GM23338 (cell line): Measurements from ENCODE around the gene CCDC138. TPM values are rescaled to one million over a fixed set of nuclear protein-coding genes. Genes with fewer than 3 reads are reported as not detected.

Experiments used
- ATAC-seq: fragments of 200-7000 bp; cut with Tn5 transposase; 3 replicates; pipeline ENCODE4 v1.9.1; 2020
- DNase-seq: peaks from one replicate; pipeline ENCODE4 v3.0.0-alpha.2; 2015; ENCODE audit warnings: low spot score
- H2AFZ ChIP-seq: fragments of 200-600 bp; sonication (generic); 2 replicates; pipeline ENCODE4 v1.8.0; 2016; ENCODE audit warnings: antibody characterized with exemption, mild to moderate bottlenecking, moderate library complexity
- H3F3A ChIP-seq: fragments of 200-600 bp; sonication (generic); replicated peaks from 2 replicates; pipeline ENCODE4 v1.8.0; 2017; ENCODE audit warnings: antibody characterized with exemption, mixed run types, low read depth
- H3K27ac ChIP-seq: fragments of 200-600 bp; sonication (generic); 2 replicates; pipeline ENCODE4 v1.6.1; 2016; ENCODE audit warnings: low read depth
- H3K27me3 ChIP-seq: fragments of 200-600 bp; sonication (generic); 2 replicates; pipeline ENCODE4 v1.8.0; 2016; ENCODE audit warnings: mild to moderate bottlenecking, mixed run types, moderate library complexity; ENCODE audit not compliant: insufficient read depth
- H3K36me3 ChIP-seq: fragments of 200-600 bp; sonication (generic); 2 replicates; pipeline ENCODE4 v1.8.0; 2016; ENCODE audit warnings: mild to moderate bottlenecking; ENCODE audit not compliant: insufficient read depth
- H3K4me1 ChIP-seq: fragments of 200-600 bp; sonication (generic); 2 replicates; pipeline ENCODE4 v1.8.0; 2016; ENCODE audit warnings: mild to moderate bottlenecking, moderate library complexity; ENCODE audit not compliant: insufficient read depth
- H3K4me2 ChIP-seq: fragments of 200-600 bp; sonication (generic); 2 replicates; pipeline ENCODE4 v1.7.1; 2017; ENCODE audit warnings: mixed run types
- H3K4me3 ChIP-seq: fragments of 200-600 bp; sonication (generic); 2 replicates; pipeline ENCODE4 v1.6.1; 2016; ENCODE audit warnings: mixed run types
- H3K79me2 ChIP-seq: fragments of 200-600 bp; sonication (generic); replicated peaks from 2 replicates; pipeline ENCODE4 v1.8.0; 2017; ENCODE audit warnings: mild to moderate bottlenecking; ENCODE audit not compliant: insufficient read depth
- H3K9me2 ChIP-seq: fragments of 200-600 bp; sonication (generic); 2 replicates; pipeline ENCODE4 v1.8.0; 2017; ENCODE audit not compliant: insufficient read depth
- H4K20me1 ChIP-seq: fragments of 200-600 bp; sonication (generic); replicated peaks from 2 replicates; pipeline ENCODE4 v1.8.0; 2017; ENCODE audit warnings: mild to moderate bottlenecking; ENCODE audit not compliant: insufficient read depth
- H3K27ac Mint-ChIP-seq: 2 replicates; pipeline ENCODE4 v1.8.0; 2020; ENCODE audit warnings: inconsistent platforms, mild to moderate bottlenecking, moderate library complexity, mixed read lengths
- H3K27me3 Mint-ChIP-seq: 3 replicates; pipeline ENCODE4 v1.8.0; 2022; ENCODE audit warnings: low read depth, mild to moderate bottlenecking, moderate library complexity, mixed read lengths, inconsistent platforms; ENCODE audit not compliant: insufficient read depth, poor library complexity
- H3K36me3 Mint-ChIP-seq: 3 replicates; pipeline ENCODE4 v1.8.0; 2021; ENCODE audit warnings: low read depth, mild to moderate bottlenecking, inconsistent platforms, moderate library complexity, mixed read lengths
- H3K4me1 Mint-ChIP-seq: 3 replicates; pipeline ENCODE4 v1.8.0; 2020; ENCODE audit warnings: mild to moderate bottlenecking, inconsistent platforms, mixed read lengths
- H3K4me3 Mint-ChIP-seq: 3 replicates; pipeline ENCODE4 v1.8.0; 2021; ENCODE audit warnings: moderate library complexity, mild to moderate bottlenecking, inconsistent platforms, mixed read lengths
- H3K9me3 Mint-ChIP-seq: 3 replicates; pipeline ENCODE4 v1.8.0; 2020; ENCODE audit warnings: moderate library complexity, mild to moderate bottlenecking, inconsistent platforms, mixed read lengths
- EZH2phosphoT487 ChIP-seq: fragments of 200-600 bp; sonication (generic); IDR thresholded peaks from one replicate; pipeline ENCODE4 v1.8.1; 2018; ENCODE audit warnings: antibody characterized with exemption; ENCODE audit not compliant: unreplicated experiment
- JUNB ChIP-seq: IDR thresholded peaks from one replicate; pipeline ENCODE4 v1.6.1; 2016; ENCODE audit warnings: antibody characterized with exemption; ENCODE audit not compliant: unreplicated experiment
- NANOG ChIP-seq: IDR thresholded peaks from 2 replicates; pipeline ENCODE4 v1.6.1; 2016; ENCODE audit warnings: antibody characterized with exemption, borderline replicate concordance
- polyA plus RNA-seq: library from polyadenylated mRNA; unstranded; fragments of >200 nt; fragmentation: Nextera tagmentation; extraction: Ambion mirVana; gene quantifications from 2 replicates; pipeline ENCODE4 v1.2.1, GENCODE V29; 2016
- small RNA-seq: library from RNA; depleted of rRNA; stranded (forward); fragments of <200 nt; gene quantifications from one replicate; pipeline ENCODE3, GENCODE V24; 2014; ENCODE audit warnings: low replicate concordance
- total RNA-seq: library from RNA; depleted of rRNA; stranded (reverse); fragments of >200 nt; shearing (Covaris generic); gene quantifications from 2 replicates; pipeline ENCODE4 v1.2.3, GENCODE V29; 2014; rRNA removed
- TF ChIP-seq, protein P1 (sequence below): IDR thresholded peaks from 2 replicates; pipeline ENCODE4 v1.6.1; 2016; ENCODE audit warnings: antibody characterized with exemption

The CCDC138 gene
- total and polyA plus RNA-seq, 2 experiments from 2014 or later = 30.8 to 31.6 TPM

DNA sequence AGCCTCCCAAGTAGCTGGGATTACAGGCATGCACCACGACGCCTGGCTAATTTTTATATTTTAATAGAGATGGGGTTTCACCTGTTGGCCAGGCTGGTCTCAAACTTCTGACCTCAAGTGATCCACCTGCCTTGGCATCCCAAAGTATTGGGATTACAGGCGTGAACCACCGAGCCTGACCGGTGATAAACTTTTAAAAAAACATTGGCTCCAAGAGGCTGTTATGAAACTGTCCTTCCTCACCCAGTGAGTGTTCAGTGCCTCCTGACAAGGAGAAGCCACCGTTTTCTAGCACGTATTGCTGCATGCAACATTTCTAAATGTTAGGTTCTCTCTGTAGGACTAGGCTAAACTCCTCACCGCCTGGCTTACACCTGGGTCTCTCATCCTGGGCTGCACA lies 139.2 kb downstream of the CCDC138 start:
- Mint-ChIP-seq H3K36me3 (no peaks in the 10 kb centered on the region), H3K4me3 (no peak overlapping the region), H3K27ac (no peak overlapping the region), H3K9me3 (no peaks in the 10 kb centered on the region), H3K4me1 (peaks cover 6% of the 10 kb centered on the region; the same call in 2 of the 3 replicates), H3K27me3 (peaks cover 7% of the 10 kb centered on the region)
- ATAC-seq (no peak), DNase-seq (no peak)
- no peak overlapping the region for H3K4me3 ChIP-seq
- H3K4me1 ChIP-seq = no peaks in the 10 kb centered on the region
- TF ChIP-seq NANOG (no peak), EZH2phosphoT487 (no peak), JUNB (no peak)
- TF ChIP-seq, protein P1, sequence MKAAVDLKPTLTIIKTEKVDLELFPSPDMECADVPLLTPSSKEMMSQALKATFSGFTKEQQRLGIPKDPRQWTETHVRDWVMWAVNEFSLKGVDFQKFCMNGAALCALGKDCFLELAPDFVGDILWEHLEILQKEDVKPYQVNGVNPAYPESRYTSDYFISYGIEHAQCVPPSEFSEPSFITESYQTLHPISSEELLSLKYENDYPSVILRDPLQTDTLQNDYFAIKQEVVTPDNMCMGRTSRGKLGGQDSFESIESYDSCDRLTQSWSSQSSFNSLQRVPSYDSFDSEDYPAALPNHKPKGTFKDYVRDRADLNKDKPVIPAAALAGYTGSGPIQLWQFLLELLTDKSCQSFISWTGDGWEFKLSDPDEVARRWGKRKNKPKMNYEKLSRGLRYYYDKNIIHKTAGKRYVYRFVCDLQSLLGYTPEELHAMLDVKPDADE = no peak
- H3K27me3 ChIP-seq = no peaks in the 10 kb centered on the region
- H2AFZ ChIP-seq = no peak overlapping the region
- no peak overlapping the region for H3K27ac ChIP-seq
- no peaks in the 10 kb centered on the region for H3K36me3 ChIP-seq
- no peaks in the 10 kb centered on the region for H3F3A ChIP-seq
- no peaks in the 10 kb centered on the region for H3K9me2 ChIP-seq
- H4K20me1 ChIP-seq = no peaks in the 10 kb centered on the region
- no peak overlapping the region for H3K4me2 ChIP-seq
- H3K79me2 ChIP-seq = no peaks in the 10 kb centered on the region

Small RNAs within 50 kb of the gene (small RNA-seq; reads per million reads assigned to genes)
- not detected for gene AC073415.1

Other genes starting within 250 kb of the CCDC138 start
- 87.7 and 98.0 TPM in 2 replicates for gene RANBP2, start 67.3 kb upstream of the CCDC138 start, total RNA-seq
- gene RANBP2, start 67.3 kb upstream of the CCDC138 start, polyA plus RNA-seq = 16.5 and 23.0 TPM in 2 replicates
- gene EDAR, start 202.4 kb downstream of the CCDC138 start, total RNA-seq = not detected in 2 replicates
- 0.10 TPM in 1 of 2 replicates, not detected in the other for gene EDAR, start 202.4 kb downstream of the CCDC138 start, polyA plus RNA-seq